GM13976 (cell line): ENCODE data around the gene CRTC1.

Source experiments
- DNase-seq: peaks from one replicate; pipeline ENCODE4 v3.0.0; 2012; ENCODE audit warnings: low spot score
- CTCF ChIP-seq: IDR thresholded peaks from 2 replicates; pipeline ENCODE4 v1.5.1; 2012; ENCODE audit warnings: borderline replicate concordance, mild to moderate bottlenecking; ENCODE audit not compliant: insufficient read depth; ENCODE audit errors: extremely low read depth, missing control alignments, control extremely low read depth
- in situ Hi-C: fragments of 300-500 bp; cut with MboI; formaldehyde crosslinking; loops from one replicate; pipeline ENCODE4 v1.12.0; 2022; ENCODE audit warnings: low sequenced_read_pairs, mixed read lengths, inconsistent platforms; ENCODE audit not compliant: unreplicated experiment

The CRTC1 gene

DNA sequence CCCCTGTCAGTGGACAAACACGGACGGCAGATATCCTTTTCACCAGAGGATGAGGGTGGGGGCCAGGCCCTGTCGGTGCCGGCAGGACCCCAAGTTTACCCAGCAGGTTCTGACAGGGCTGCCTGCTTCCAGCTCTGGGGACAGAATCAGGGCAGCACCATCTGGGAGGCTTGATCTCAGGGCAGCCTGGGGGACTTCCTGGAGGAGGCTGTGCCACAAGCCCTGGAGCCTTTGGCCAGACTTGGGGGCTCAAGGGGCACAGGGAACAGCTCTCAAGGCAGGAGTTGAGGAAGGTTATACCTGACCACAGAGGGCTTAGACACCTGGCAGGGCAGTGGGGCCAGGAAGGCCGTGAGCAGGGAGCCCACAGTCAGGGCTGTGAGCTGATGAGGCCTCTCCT, 62.5 kb downstream of the CRTC1 start:
- no peak for TF ChIP-seq CTCF
- in situ Hi-C loops: no loop called here
- DNase-seq: no peak

DNA sequence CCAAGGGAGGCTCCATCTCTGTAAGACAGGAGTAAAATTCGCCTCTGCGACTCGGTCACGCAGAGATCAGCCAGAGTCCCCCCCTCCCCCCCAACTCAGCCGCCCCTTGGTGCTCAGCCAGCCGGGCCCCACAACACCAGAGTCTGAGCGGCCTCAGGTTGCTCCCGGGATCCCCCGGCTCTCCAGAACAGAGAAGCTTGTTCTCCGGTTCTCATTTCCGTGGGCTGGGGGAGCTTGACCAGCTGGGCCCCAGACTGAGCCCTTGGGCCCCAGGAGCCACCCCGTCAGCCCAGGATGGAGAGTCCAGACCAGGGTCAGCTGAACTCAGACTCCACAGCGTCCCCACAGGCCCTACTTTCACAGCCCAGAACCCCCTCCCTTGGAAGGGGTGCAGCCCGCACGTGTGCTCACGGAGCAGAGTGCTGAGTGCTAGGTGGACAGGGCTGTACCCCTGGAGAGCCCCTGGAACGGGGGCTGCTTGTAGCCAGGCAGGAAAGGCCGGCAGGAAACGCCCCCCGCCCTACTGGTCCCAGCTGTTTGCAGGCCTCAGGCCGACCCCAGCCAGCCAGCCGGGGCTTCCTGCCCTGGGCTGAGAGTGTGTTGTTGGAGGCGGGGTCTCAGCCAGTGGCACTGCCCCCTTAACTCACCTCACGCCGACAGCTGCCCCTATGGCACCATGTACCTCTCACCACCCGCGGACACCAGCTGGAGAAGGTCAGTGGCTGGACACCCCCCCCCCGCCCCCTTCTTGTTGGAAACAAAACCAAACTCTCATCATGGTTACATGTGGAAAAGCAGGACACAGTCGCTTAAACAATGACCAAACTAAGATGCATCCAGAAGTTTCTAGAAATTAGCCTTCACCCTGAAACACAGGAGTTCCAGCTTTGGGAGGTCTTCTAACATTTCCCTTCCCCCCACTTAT, 63.2 kb downstream of the CRTC1 start:
- no peak for TF ChIP-seq CTCF
- in situ Hi-C loops: no loop called here
- DNase-seq: no peak

DNA sequence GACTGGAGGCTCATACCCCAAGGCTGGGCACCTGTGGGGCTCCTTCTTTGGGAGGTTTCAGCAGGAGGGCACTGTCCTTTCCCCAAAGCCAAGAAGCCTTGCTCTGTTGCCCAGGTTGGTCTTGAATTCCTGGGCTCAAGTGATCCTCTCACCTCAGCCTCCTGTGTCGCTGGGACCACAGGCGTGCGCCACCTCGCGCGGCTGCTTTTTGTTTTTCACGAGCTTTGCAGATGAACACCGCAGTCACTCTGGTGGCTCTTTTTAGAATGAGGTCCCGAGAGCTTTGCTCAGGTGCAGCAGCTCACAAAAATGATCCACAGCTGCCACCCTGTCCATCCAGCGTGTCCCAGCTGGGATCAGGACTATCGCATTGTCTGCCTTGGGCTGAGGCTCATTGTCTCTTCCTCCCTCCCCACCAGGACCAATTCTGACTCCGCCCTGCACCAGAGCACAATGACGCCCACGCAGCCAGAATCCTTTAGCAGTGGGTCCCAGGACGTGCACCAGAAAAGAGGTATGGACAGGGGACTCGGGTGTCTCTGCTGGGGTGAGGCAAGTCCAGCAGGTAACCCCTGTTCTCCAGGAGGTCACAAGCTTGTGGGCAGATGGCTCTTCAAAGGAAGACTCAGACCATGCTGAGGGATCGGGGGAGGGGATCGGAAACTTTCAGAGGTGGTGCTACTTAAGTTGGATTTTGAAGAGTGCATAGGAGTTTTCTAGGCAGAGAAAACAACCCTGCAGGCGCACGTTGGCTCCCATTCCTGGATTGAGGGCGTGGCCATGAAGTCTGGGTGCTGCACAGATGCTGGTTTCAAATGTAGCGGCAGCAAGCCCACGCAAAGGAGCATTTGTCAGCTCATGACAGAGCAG, 66.1 kb downstream of the CRTC1 start:
- DNase-seq: no peak
- in situ Hi-C loops: no loop called here
- no peak for TF ChIP-seq CTCF

- DNase-seq: no peak
- no peak for TF ChIP-seq CTCF
- in situ Hi-C loops: no loop called here
These were observed 67.0 kb downstream of the CRTC1 start for GRCh38 chr19:18750295-18750970.

GRCh38 chr19:18751571-18751970, 68.1 kb downstream of the CRTC1 start:
- in situ Hi-C loops: no loop called here
- no peak for TF ChIP-seq CTCF
- no peak for DNase-seq

GRCh38 chr19:18754501-18754900, 71.0 kb downstream of the CRTC1 start:
- TF ChIP-seq CTCF: no peak
- in situ Hi-C loops: no loop called here
- no peak for DNase-seq
